CMK (cell line): ENCODE results near the gene TPP2.

Experiments
- DNase-seq: peaks from one replicate; pipeline ENCODE4 v3.0.0-alpha.2; 2010; ENCODE audit warnings: low read depth

The TPP2 gene

GRCh38 chr13:102596147-102597028 is at the start of gene TPP2:
Gene TPP2, plus strand, starts transcription at chr13:102596986. Its CDS starts 53 bp downstream, at chr13:102597039.
- DNase-seq: peak; percentile 93

- DNase-seq: no peak
These were observed 48.0 kb upstream of the TPP2 start for GRCh38 chr13:102548811-102549210.

GRCh38 chr13:102550507-102550906 is 46.3 kb upstream of the TPP2 start:
- no peak for DNase-seq

GRCh38 chr13:102555914-102556553 is 40.8 kb upstream of the TPP2 start:
- DNase-seq: no peak

GRCh38 chr13:102556806-102557205 is 40.0 kb upstream of the TPP2 start:
- DNase-seq: no peak

GRCh38 chr13:102558029-102558428 is 38.8 kb upstream of the TPP2 start:
- DNase-seq: no peak

GRCh38 chr13:102561933-102562332 is 34.9 kb upstream of the TPP2 start:
- no peak for DNase-seq

GRCh38 chr13:102563267-102563666 is 33.5 kb upstream of the TPP2 start:
- no peak for DNase-seq

- no peak for DNase-seq
These were observed 32.2 kb upstream of the TPP2 start for GRCh38 chr13:102564564-102564963.

- no peak for DNase-seq
These were observed 30.3 kb upstream of the TPP2 start for GRCh38 chr13:102566513-102566912.

GRCh38 chr13:102567857-102568256 is 28.9 kb upstream of the TPP2 start:
- DNase-seq: no peak

- DNase-seq: no peak
These were observed 27.3 kb upstream of the TPP2 start for GRCh38 chr13:102569488-102569887.

- no peak for DNase-seq
These were observed 25.7 kb upstream of the TPP2 start for GRCh38 chr13:102571075-102571474.

- no peak for DNase-seq
These were observed 24.5 kb upstream of the TPP2 start for GRCh38 chr13:102572323-102572722.

- no peak for DNase-seq
These were observed 16.1 kb upstream of the TPP2 start for GRCh38 chr13:102580552-102581169.

- DNase-seq: no peak
These were observed 14.5 kb upstream of the TPP2 start for GRCh38 chr13:102582256-102582655.

- no peak for DNase-seq
These were observed 12.4 kb upstream of the TPP2 start for GRCh38 chr13:102584434-102584833.

- no peak for DNase-seq
These were observed 10.2 kb upstream of the TPP2 start for GRCh38 chr13:102586615-102587014.

GRCh38 chr13:102587916-102588315 is 8.9 kb upstream of the TPP2 start:
- DNase-seq: no peak

GRCh38 chr13:102589301-102589822 is 7.4 kb upstream of the TPP2 start:
- no peak for DNase-seq

GRCh38 chr13:102591988-102592781 is 4.6 kb upstream of the TPP2 start:
- no peak for DNase-seq

- DNase-seq: no peak
These were observed 3.3 kb upstream of the TPP2 start for GRCh38 chr13:102593466-102593865.
